GM23338 (cell line): ENCODE results near the gene TRIM39. TPM values are rescaled to one million over a fixed set of nuclear protein-coding genes. Genes with fewer than 3 reads are reported as not detected.

Experiments used
- ATAC-seq: fragments of 200-7000 bp; cut with Tn5 transposase; 3 replicates; pipeline ENCODE4 v1.9.1; 2020
- DNase-seq: peaks from one replicate; pipeline ENCODE4 v3.0.0-alpha.2; 2015; ENCODE audit warnings: low spot score
- H2AFZ ChIP-seq: fragments of 200-600 bp; sonication (generic); 2 replicates; pipeline ENCODE4 v1.8.0; 2016; ENCODE audit warnings: antibody characterized with exemption, mild to moderate bottlenecking, moderate library complexity
- H3F3A ChIP-seq: fragments of 200-600 bp; sonication (generic); replicated peaks from 2 replicates; pipeline ENCODE4 v1.8.0; 2017; ENCODE audit warnings: antibody characterized with exemption, mixed run types, low read depth
- H3K27ac ChIP-seq: fragments of 200-600 bp; sonication (generic); 2 replicates; pipeline ENCODE4 v1.6.1; 2016; ENCODE audit warnings: low read depth
- H3K27me3 ChIP-seq: fragments of 200-600 bp; sonication (generic); 2 replicates; pipeline ENCODE4 v1.8.0; 2016; ENCODE audit warnings: mild to moderate bottlenecking, mixed run types, moderate library complexity; ENCODE audit not compliant: insufficient read depth
- H3K36me3 ChIP-seq: fragments of 200-600 bp; sonication (generic); 2 replicates; pipeline ENCODE4 v1.8.0; 2016; ENCODE audit warnings: mild to moderate bottlenecking; ENCODE audit not compliant: insufficient read depth
- H3K4me1 ChIP-seq: fragments of 200-600 bp; sonication (generic); 2 replicates; pipeline ENCODE4 v1.8.0; 2016; ENCODE audit warnings: mild to moderate bottlenecking, moderate library complexity; ENCODE audit not compliant: insufficient read depth
- H3K4me2 ChIP-seq: fragments of 200-600 bp; sonication (generic); 2 replicates; pipeline ENCODE4 v1.7.1; 2017; ENCODE audit warnings: mixed run types
- H3K4me3 ChIP-seq: fragments of 200-600 bp; sonication (generic); 2 replicates; pipeline ENCODE4 v1.6.1; 2016; ENCODE audit warnings: mixed run types
- H3K79me2 ChIP-seq: fragments of 200-600 bp; sonication (generic); replicated peaks from 2 replicates; pipeline ENCODE4 v1.8.0; 2017; ENCODE audit warnings: mild to moderate bottlenecking; ENCODE audit not compliant: insufficient read depth
- H3K9me2 ChIP-seq: fragments of 200-600 bp; sonication (generic); 2 replicates; pipeline ENCODE4 v1.8.0; 2017; ENCODE audit not compliant: insufficient read depth
- H4K20me1 ChIP-seq: fragments of 200-600 bp; sonication (generic); replicated peaks from 2 replicates; pipeline ENCODE4 v1.8.0; 2017; ENCODE audit warnings: mild to moderate bottlenecking; ENCODE audit not compliant: insufficient read depth
- H3K27ac Mint-ChIP-seq: 2 replicates; pipeline ENCODE4 v1.8.0; 2020; ENCODE audit warnings: inconsistent platforms, mild to moderate bottlenecking, moderate library complexity, mixed read lengths
- H3K27me3 Mint-ChIP-seq: 3 replicates; pipeline ENCODE4 v1.8.0; 2022; ENCODE audit warnings: low read depth, mild to moderate bottlenecking, moderate library complexity, mixed read lengths, inconsistent platforms; ENCODE audit not compliant: insufficient read depth, poor library complexity
- H3K36me3 Mint-ChIP-seq: 3 replicates; pipeline ENCODE4 v1.8.0; 2021; ENCODE audit warnings: low read depth, mild to moderate bottlenecking, inconsistent platforms, moderate library complexity, mixed read lengths
- H3K4me1 Mint-ChIP-seq: 3 replicates; pipeline ENCODE4 v1.8.0; 2020; ENCODE audit warnings: mild to moderate bottlenecking, inconsistent platforms, mixed read lengths
- H3K4me3 Mint-ChIP-seq: 3 replicates; pipeline ENCODE4 v1.8.0; 2021; ENCODE audit warnings: moderate library complexity, mild to moderate bottlenecking, inconsistent platforms, mixed read lengths
- H3K9me3 Mint-ChIP-seq: 3 replicates; pipeline ENCODE4 v1.8.0; 2020; ENCODE audit warnings: moderate library complexity, mild to moderate bottlenecking, inconsistent platforms, mixed read lengths
- CREB1 ChIP-seq: fragments of 250-450 bp; sonication (Bioruptor Pico); IDR thresholded peaks from 2 replicates; pipeline ENCODE4 v1.5.0; 2020; ENCODE audit warnings: low read depth, mild to moderate bottlenecking, moderate library complexity
- EZH2phosphoT487 ChIP-seq: fragments of 200-600 bp; sonication (generic); IDR thresholded peaks from one replicate; pipeline ENCODE4 v1.8.1; 2018; ENCODE audit warnings: antibody characterized with exemption; ENCODE audit not compliant: unreplicated experiment
- NANOG ChIP-seq: IDR thresholded peaks from 2 replicates; pipeline ENCODE4 v1.6.1; 2016; ENCODE audit warnings: antibody characterized with exemption, borderline replicate concordance
- ZNF114 ChIP-seq: fragments of 250-450 bp; sonication (Bioruptor Pico); IDR thresholded peaks from 2 replicates; pipeline ENCODE4 v1.5.0; 2020; ENCODE audit warnings: mild to moderate bottlenecking, moderate library complexity
- polyA plus RNA-seq: library from polyadenylated mRNA; unstranded; fragments of >200 nt; fragmentation: Nextera tagmentation; extraction: Ambion mirVana; gene quantifications from 2 replicates; pipeline ENCODE4 v1.2.1, GENCODE V29; 2016
- total RNA-seq: library from RNA; depleted of rRNA; stranded (reverse); fragments of >200 nt; shearing (Covaris generic); gene quantifications from 2 replicates; pipeline ENCODE4 v1.2.3, GENCODE V29; 2014
- TF ChIP-seq, protein P1 (sequence below): IDR thresholded peaks from one replicate; pipeline ENCODE4 v1.6.1; 2018; ENCODE audit warnings: antibody characterized with exemption; ENCODE audit not compliant: unreplicated experiment
- TF ChIP-seq, protein P2 (sequence below): IDR thresholded peaks from 2 replicates; pipeline ENCODE4 v1.6.1; 2016; ENCODE audit warnings: antibody characterized with exemption
- TF ChIP-seq, protein P3 (sequence below), 2 experiments: fragments of 200-600 bp in 1 of 2; sonication (generic) in 1 of 2; conservative IDR thresholded peaks; 2 replicates each; pipeline versions ENCODE4 v1.5.1 to v1.6.1; 2016 to 2017; ENCODE audit warnings: antibody characterized with exemption in 2 of 2, low read depth in 2 of 2, mild to moderate bottlenecking in 2 of 2, moderate library complexity in 1 of 2

Gene TRIM39
- total and polyA plus RNA-seq, 2 experiments from 2014 or later, result 5.4 to 19.2 TPM

DNA sequence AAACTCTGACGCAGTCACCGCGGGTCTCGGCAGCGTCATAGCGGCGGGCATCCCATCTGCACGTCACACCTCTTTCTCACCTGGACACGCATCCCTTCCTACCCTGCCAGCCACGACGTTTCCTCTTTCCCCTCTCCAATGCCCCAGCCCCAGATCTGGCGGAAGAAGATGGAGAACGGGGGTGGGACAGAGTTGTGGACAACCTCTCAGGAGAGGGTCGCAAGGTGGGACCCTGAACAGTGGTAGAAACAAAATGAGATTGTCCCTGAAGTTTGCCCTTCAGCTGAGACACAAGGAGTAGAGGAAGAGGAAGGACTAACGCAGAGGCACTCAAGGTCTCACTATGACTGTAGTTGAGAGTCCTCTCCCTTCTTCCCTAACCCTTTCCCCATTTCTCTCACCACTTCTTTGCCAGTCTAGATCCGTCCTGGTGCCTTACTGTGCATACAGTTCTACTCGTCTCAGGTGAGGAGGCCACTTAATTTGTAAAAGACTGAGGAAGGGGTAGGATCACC is 562 bp downstream of the TRIM39 start:
- H3K4me3 Mint-ChIP-seq, result peak overlapping the region; percentile 90
- H3K27ac ChIP-seq, result no peak overlapping the region
- no peaks in the 10 kb centered on the region; the same call in none of the 2 replicates for H4K20me1 ChIP-seq
- no peak for DNase-seq
- no peaks in the 10 kb centered on the region for H3K27me3 ChIP-seq
- no peaks in the 10 kb centered on the region for H3F3A ChIP-seq
- peak overlapping the region; percentile 69 for H2AFZ ChIP-seq
- TF ChIP-seq CREB1 (CRISPR knock-in tag), result peak; percentile 92; the same call in 1 of the 2 replicates
- TF ChIP-seq ZNF114 (CRISPR knock-in tag), result no peak
- no peak for TF ChIP-seq EZH2phosphoT487
- peak overlapping the region; percentile 77 for H3K4me2 ChIP-seq
- H3K36me3 ChIP-seq, result peaks cover 17% of the 10 kb centered on the region
- H3K79me2 ChIP-seq, result peaks cover 50% of the 10 kb centered on the region
- no peaks in the 10 kb centered on the region for H3K9me3 Mint-ChIP-seq
- H3K9me2 ChIP-seq, result no peaks in the 10 kb centered on the region
- H3K4me1 Mint-ChIP-seq, result peaks cover 35% of the 10 kb centered on the region
- H3K27ac Mint-ChIP-seq, result peak overlapping the region; percentile 92
- peaks cover 15% of the 10 kb centered on the region for H3K27me3 Mint-ChIP-seq
- peak overlapping the region; percentile 61 for H3K4me3 ChIP-seq
- H3K4me1 ChIP-seq, result peaks cover 23% of the 10 kb centered on the region
- no peak for ATAC-seq
- H3K36me3 Mint-ChIP-seq, result peaks cover 40% of the 10 kb centered on the region

DNA sequence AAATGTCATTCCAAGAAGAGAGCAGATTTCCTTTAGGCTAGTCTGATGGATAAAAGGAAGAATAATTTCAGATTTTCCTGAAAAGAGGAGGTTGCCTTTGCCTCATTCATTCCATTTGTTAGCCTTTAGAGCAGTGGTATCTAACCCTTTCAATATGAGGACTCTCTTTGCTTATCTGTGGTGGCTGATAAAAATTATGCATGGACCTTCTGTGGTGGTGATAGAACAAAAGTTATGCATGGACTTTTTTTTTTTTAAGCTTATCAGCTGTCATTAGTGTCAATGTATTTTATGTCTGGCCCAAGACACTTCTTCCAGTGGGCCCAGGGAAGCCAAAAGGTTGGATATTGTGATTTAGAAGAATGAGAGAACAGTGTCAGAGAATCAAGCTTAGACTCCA is 1.7 kb downstream of the TRIM39 start:
- Mint-ChIP-seq H3K9me3 (no peaks in the 10 kb centered on the region), H3K27ac (no peak overlapping the region), H3K36me3 (peaks cover 42% of the 10 kb centered on the region), H3K4me3 (no peak overlapping the region), H3K27me3 (peaks cover 11% of the 10 kb centered on the region), H3K4me1 (peaks cover 24% of the 10 kb centered on the region)
- Histone ChIP-seq H3K4me2 (no peak overlapping the region), H3K27me3 (no peaks in the 10 kb centered on the region), H3K9me2 (no peaks in the 10 kb centered on the region), H3K4me1 (peaks cover 14% of the 10 kb centered on the region), H3K79me2 (peaks cover 39% of the 10 kb centered on the region), H3F3A (no peaks in the 10 kb centered on the region), H4K20me1 (no peaks in the 10 kb centered on the region; the same call in none of the 2 replicates), H2AFZ (no peak overlapping the region), H3K4me3 (no peak overlapping the region), H3K36me3 (peaks cover 22% of the 10 kb centered on the region), H3K27ac (no peak overlapping the region)
- ATAC-seq (no peak), DNase-seq (no peak)
- TF ChIP-seq, protein P1, sequence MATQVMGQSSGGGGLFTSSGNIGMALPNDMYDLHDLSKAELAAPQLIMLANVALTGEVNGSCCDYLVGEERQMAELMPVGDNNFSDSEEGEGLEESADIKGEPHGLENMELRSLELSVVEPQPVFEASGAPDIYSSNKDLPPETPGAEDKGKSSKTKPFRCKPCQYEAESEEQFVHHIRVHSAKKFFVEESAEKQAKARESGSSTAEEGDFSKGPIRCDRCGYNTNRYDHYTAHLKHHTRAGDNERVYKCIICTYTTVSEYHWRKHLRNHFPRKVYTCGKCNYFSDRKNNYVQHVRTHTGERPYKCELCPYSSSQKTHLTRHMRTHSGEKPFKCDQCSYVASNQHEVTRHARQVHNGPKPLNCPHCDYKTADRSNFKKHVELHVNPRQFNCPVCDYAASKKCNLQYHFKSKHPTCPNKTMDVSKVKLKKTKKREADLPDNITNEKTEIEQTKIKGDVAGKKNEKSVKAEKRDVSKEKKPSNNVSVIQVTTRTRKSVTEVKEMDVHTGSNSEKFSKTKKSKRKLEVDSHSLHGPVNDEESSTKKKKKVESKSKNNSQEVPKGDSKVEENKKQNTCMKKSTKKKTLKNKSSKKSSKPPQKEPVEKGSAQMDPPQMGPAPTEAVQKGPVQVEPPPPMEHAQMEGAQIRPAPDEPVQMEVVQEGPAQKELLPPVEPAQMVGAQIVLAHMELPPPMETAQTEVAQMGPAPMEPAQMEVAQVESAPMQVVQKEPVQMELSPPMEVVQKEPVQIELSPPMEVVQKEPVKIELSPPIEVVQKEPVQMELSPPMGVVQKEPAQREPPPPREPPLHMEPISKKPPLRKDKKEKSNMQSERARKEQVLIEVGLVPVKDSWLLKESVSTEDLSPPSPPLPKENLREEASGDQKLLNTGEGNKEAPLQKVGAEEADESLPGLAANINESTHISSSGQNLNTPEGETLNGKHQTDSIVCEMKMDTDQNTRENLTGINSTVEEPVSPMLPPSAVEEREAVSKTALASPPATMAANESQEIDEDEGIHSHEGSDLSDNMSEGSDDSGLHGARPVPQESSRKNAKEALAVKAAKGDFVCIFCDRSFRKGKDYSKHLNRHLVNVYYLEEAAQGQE, result no peak
- TF ChIP-seq, protein P2, sequence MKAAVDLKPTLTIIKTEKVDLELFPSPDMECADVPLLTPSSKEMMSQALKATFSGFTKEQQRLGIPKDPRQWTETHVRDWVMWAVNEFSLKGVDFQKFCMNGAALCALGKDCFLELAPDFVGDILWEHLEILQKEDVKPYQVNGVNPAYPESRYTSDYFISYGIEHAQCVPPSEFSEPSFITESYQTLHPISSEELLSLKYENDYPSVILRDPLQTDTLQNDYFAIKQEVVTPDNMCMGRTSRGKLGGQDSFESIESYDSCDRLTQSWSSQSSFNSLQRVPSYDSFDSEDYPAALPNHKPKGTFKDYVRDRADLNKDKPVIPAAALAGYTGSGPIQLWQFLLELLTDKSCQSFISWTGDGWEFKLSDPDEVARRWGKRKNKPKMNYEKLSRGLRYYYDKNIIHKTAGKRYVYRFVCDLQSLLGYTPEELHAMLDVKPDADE, result no peak
- TF ChIP-seq, protein P3, sequence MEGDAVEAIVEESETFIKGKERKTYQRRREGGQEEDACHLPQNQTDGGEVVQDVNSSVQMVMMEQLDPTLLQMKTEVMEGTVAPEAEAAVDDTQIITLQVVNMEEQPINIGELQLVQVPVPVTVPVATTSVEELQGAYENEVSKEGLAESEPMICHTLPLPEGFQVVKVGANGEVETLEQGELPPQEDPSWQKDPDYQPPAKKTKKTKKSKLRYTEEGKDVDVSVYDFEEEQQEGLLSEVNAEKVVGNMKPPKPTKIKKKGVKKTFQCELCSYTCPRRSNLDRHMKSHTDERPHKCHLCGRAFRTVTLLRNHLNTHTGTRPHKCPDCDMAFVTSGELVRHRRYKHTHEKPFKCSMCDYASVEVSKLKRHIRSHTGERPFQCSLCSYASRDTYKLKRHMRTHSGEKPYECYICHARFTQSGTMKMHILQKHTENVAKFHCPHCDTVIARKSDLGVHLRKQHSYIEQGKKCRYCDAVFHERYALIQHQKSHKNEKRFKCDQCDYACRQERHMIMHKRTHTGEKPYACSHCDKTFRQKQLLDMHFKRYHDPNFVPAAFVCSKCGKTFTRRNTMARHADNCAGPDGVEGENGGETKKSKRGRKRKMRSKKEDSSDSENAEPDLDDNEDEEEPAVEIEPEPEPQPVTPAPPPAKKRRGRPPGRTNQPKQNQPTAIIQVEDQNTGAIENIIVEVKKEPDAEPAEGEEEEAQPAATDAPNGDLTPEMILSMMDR (conservative IDR thresholded peaks at IDR 0.05; ENCODE audit: low read depth in 2 of 2), result no peak
- TF ChIP-seq ZNF114 (CRISPR knock-in tag) (no peak), CREB1 (CRISPR knock-in tag) (no peak), NANOG (no peak)
